ENCODE measurements around the gene TRIM8.
A peak's percentile ranks its signal among the peaks of the same experiment; 100 is the strongest.

TRIM8 gene

DNA sequence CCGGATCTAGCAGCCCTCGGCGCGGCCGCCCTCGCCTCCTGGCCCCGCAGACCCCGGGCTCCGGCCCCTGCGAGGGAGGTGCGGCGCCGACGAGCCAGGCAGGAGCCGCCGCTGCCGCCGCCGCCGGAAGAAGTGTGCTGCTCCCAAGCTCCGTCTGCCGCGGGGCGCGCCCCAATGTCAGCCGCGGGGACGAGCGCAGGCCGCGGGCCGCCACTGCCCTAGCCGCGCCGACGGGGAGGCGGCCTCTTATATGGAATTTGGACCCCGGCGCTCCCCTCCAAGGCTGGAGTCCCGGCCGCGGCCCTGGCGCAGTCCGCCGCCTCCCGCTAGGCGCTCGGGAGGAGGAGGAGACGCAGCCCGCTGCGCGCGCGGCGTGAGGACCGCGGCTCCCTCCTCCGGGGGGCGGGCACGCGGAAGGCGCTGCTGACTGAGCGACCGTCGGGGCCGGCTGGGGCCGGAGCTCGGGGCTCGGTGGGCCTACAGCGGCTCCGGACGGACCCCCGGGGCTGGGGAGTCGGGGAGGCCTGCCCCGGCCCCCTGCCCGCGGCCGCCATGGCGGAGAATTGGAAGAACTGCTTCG is at the start of gene TRIM8:
Gene TRIM8 (plus strand): TSS at position 414 of the 580 bp plus-strand sequence. CDS start 139 bp downstream, at position 553.
- peak; percentile 33 for TF ChIP-seq POLR2A (IDR thresholded peaks at IDR 0.05; ENCODE audit: low read depth, low read length)
- no peak for DNase-seq (ENCODE audit: insufficient read length, low spot score)
- no peak for FAIRE-seq

DNA sequence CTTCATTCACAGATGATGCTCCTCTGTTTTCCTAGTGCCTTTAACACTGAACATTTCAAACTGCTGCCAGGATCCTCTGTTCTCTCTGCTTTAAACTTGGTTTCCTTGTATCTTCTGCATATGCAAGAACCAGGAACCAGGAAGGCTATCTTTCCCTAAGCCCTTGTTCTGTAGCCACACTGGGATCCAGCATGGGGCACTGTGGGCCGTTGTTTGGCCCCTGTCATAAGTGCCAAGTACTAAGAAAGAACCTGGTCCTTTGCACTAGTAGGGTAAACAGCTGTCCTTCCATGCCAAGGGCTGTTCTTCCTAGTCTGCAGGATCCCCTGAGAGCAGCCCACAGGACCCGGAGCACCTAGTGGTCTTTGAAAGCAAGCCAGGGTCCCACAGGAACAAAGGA is 49.0 kb upstream of the TRIM8 start:
- DNase-seq (ENCODE audit: insufficient read length, low spot score) (no peak), FAIRE-seq (no peak)
- no peak for TF ChIP-seq POLR2A (IDR thresholded peaks at IDR 0.05; ENCODE audit: low read depth, low read length)

- DNase-seq (ENCODE audit: insufficient read length, low spot score) = no peak
- no peak for TF ChIP-seq POLR2A (IDR thresholded peaks at IDR 0.05; ENCODE audit: low read depth, low read length)
- FAIRE-seq = no peak
Observed at GRCh38 chr10:102595897-102596296, 48.4 kb upstream of the TRIM8 start.

GRCh38 chr10:102596506-102596971 is 47.7 kb upstream of the TRIM8 start:
- TF ChIP-seq POLR2A (IDR thresholded peaks at IDR 0.05; ENCODE audit: low read depth, low read length) = no peak
- peak; percentile 65 for DNase-seq (ENCODE audit: insufficient read length, low spot score)
- FAIRE-seq = no peak

DNA sequence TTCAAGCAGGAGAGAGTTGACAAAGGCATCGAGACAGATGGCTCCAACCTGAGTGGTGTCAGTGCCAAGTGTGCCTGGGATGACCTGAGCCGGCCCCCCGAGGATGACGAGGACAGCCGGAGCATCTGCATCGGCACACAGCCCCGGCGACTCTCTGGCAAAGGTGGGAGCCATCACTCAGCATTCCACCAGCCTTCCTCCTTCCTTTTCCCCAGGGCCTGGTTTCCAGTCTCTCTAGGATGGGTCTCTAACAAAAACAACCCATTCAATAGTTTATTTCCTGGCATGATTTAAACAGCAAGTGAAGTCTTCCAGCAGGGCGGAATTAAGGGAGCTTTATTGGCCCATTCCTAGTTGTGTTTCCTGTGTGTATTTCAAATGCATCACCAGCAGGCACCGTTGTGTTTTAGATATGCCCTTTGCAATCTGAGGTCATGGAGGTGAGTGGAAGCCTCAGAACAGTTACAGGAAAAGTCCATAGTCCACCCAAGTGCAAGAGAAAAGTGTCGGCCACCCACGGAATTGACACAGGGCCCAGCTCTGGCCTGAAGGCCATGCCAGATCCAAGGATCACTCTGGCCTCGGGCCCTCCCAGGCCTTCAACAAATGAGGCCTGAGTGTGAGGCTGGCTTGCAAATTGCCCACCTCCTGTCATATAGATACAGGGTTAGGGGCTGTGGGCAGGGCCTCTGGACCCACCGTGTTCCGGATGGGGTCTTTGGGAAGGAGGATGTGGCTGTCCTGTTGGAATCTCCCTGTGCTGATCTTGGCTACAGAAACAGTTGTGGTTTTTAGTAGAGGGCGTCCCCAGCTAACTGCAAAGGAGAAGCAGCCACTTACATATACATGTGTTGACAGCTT is 46.9 kb upstream of the TRIM8 start:
- no peak for DNase-seq (ENCODE audit: insufficient read length, low spot score)
- FAIRE-seq = no peak
- TF ChIP-seq POLR2A (IDR thresholded peaks at IDR 0.05; ENCODE audit: low read depth, low read length) = no peak

- FAIRE-seq = no peak
- no peak for TF ChIP-seq POLR2A (IDR thresholded peaks at IDR 0.05; ENCODE audit: low read depth, low read length)
- DNase-seq (ENCODE audit: insufficient read length, low spot score) = no peak
Observed at GRCh38 chr10:102598243-102598642, 46.0 kb upstream of the TRIM8 start.

DNA sequence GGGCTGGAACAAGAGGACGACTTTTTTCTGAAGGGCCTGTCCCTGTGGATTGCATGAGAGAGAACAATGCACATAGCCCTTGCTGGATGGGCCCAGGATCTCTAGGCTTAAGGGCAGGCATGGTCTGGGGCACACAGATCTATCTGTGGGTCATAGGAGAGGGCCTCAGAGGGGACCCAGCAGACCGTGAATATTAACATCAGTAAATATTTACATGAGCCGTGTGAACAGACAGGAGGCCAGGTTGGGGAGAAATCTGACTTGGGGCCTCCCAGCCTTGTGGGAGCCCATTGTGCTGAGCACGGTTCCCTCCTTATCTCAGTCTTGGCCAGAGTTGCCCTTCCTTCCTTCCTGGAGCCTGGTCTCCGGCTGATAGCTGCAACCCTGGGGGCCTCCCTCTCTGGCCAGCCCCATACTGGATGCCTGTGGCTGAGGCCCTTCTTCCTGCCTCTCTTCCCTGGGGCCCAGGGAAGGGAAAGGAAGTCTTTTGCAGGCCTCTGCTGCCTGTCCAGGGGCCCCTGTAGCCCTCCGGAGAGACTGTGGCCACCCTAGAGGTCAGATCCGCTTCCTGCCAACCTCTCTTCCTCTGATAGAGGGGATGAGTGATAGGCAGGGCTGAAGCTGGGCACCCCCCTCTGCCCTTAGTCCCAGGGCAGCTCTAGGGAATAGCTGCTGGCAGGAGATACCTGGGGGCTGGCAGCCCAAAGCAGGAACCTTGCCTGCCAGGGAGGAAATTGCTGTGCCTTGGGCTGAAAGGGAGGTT is 44.5 kb upstream of the TRIM8 start:
- DNase-seq (ENCODE audit: insufficient read length, low spot score) = no peak
- FAIRE-seq = no peak
- no peak for TF ChIP-seq POLR2A (IDR thresholded peaks at IDR 0.05; ENCODE audit: low read depth, low read length)

DNA sequence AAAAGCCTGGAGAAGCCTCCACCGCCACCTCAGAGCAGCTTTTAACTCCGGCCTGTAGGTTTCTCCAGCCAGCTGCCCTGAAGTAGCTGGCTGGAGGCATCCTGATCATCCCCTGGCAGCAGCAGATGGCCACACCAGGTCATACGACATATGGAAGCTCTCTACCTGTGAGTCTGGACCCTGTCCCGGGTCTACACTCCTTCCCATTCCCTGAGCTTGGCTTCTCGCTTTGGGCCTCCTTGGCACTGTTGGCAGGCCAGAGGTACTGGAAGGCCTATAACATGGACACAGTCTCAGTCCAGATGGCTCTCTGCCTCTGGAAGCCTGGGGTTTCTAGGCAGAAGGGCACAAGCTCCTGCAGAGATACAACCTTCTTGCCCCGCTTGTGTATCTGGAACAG is 43.5 kb upstream of the TRIM8 start:
- TF ChIP-seq POLR2A (IDR thresholded peaks at IDR 0.05; ENCODE audit: low read depth, low read length) = no peak
- FAIRE-seq = no peak
- no peak for DNase-seq (ENCODE audit: insufficient read length, low spot score)

GRCh38 chr10:102601639-102602038 is 42.6 kb upstream of the TRIM8 start:
- DNase-seq (ENCODE audit: insufficient read length, low spot score) (no peak), FAIRE-seq (no peak)
- no peak for TF ChIP-seq POLR2A (IDR thresholded peaks at IDR 0.05; ENCODE audit: low read depth, low read length)

GRCh38 chr10:102602272-102603045 is 41.8 kb upstream of the TRIM8 start:
- DNase-seq (ENCODE audit: insufficient read length, low spot score) (no peak), FAIRE-seq (no peak)
- no peak for TF ChIP-seq POLR2A (IDR thresholded peaks at IDR 0.05; ENCODE audit: low read depth, low read length)

- no peak for TF ChIP-seq POLR2A (IDR thresholded peaks at IDR 0.05; ENCODE audit: low read depth, low read length)
- DNase-seq (ENCODE audit: insufficient read length, low spot score) (no peak), FAIRE-seq (no peak)
Observed at GRCh38 chr10:102603946-102604345, 40.3 kb upstream of the TRIM8 start.

DNA sequence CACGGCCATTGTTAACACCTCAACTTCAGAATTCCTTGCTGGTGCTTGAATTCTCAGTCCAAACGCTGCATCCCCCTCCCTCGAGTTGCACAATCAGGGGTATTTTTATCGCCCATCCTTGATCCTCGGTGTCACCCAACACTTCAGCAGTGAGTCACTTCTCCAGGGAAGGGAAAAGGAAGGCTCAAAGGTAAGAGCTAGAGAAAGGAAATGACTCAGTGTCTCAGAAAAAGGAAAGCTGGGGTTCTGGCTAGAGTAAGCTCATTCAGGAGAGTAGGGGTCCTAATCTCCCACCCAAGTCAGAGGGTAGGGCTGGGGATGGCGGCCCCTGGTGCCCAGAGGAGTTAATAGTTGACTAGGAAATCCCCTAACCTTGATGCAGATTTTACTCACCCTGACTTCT is 39.8 kb upstream of the TRIM8 start:
- DNase-seq (ENCODE audit: insufficient read length, low spot score) (peak; percentile 85), FAIRE-seq (peak; percentile 43)
- no peak for TF ChIP-seq POLR2A (IDR thresholded peaks at IDR 0.05; ENCODE audit: low read depth, low read length)

DNA sequence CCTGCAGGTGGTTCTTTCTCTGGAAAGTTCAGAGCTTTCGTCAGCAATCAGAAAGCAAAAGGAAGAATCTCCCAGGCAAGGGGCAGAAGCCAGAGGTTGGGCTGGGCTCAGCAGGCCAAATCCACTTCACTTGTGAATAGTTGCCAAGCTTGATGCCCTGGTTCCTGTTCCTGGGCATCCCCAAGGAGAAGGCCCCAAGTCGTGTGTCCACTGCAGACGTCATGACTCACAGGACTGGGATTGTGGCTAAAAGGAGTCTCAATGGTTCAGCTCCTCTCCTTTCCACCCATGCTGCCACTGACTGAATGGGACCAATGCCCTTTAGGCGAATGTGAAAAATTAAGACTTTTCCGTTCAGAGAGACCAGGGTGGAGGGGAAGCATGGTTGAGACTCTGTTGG is 38.6 kb upstream of the TRIM8 start:
- DNase-seq (ENCODE audit: insufficient read length, low spot score) = no peak
- FAIRE-seq = no peak
- no peak for TF ChIP-seq POLR2A (IDR thresholded peaks at IDR 0.05; ENCODE audit: low read depth, low read length)
